ENCODE data around the gene HNRNPDL. TPM values are rescaled to one million over a fixed set of nuclear protein-coding genes. Genes with fewer than 3 reads are reported as not detected.

Gene HNRNPDL
- total and polyA plus RNA-seq, 2 donors (not counting 1 experiment from before 2014, with no cell fraction given), result 296 to 370 TPM

DNA sequence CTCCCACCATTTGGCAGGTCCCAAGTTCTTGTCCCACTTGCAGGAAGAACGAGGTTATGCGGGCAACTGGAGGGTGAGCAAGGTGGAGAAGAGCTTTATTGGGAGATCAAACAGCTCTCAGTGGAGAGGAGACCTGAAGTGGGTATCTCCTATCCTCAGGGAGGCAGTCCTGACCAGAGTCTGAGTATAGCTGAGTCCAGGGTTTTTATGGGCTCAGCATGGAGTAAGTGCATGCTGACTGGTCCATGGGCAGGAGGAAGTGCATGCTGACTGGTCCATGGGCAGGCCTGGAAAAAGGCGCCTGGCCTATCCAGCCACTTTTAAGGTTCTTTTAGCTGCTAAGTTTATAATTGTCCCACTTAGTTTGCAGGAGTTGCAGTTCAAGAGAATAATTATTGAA, 49.0 kb downstream of the HNRNPDL start:
- Mint-ChIP-seq H3K4me3 (no peak overlapping the region), H3K27me3 (no peaks in the 10 kb centered on the region), H3K9me3 (ENCODE audit: insufficient read depth) (peaks cover 3% of the 10 kb centered on the region), H3K27ac (no peak overlapping the region), H3K4me1 (peaks cover 18% of the 10 kb centered on the region)
- peaks cover 0 to 16% (median 6%) of the 10 kb centered on the region in 3 donors for H3K9me3 ChIP-seq (ENCODE audit: control extremely low read depth in 1 of 3, control insufficient read depth in 2 of 3, insufficient read depth in 1 of 3, low read length in 2 of 3)
- TF ChIP-seq, protein P1, sequence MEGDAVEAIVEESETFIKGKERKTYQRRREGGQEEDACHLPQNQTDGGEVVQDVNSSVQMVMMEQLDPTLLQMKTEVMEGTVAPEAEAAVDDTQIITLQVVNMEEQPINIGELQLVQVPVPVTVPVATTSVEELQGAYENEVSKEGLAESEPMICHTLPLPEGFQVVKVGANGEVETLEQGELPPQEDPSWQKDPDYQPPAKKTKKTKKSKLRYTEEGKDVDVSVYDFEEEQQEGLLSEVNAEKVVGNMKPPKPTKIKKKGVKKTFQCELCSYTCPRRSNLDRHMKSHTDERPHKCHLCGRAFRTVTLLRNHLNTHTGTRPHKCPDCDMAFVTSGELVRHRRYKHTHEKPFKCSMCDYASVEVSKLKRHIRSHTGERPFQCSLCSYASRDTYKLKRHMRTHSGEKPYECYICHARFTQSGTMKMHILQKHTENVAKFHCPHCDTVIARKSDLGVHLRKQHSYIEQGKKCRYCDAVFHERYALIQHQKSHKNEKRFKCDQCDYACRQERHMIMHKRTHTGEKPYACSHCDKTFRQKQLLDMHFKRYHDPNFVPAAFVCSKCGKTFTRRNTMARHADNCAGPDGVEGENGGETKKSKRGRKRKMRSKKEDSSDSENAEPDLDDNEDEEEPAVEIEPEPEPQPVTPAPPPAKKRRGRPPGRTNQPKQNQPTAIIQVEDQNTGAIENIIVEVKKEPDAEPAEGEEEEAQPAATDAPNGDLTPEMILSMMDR (IDR thresholded peaks at IDR 0.05), result no peak
- TF ChIP-seq EZH2 (IDR thresholded peaks at IDR 0.05; ENCODE audit: borderline replicate concordance, insufficient read depth, low read depth, low read length, poor library complexity, severe bottlenecking), result no peak
- no peak overlapping the region for H3K9ac ChIP-seq (ENCODE audit: low read length)
- 90% methylated on average over 3 of the region's 3 CpGs for WGBS (ENCODE audit: insufficient coverage)
- POLR2A ChIA-PET, result interaction anchor here (1.0 kb wide), 1 partner anchor 50 kb away, joined by 3 read pairs; no protein-coding TSS in a partner anchor
- H3K36me3 ChIP-seq (replicated peaks in 1 of 2; ENCODE audit: control extremely low read depth in 1 of 2, control insufficient read depth in 1 of 2, extremely low read depth in 1 of 2, insufficient read depth in 2 of 2, low read length in 1 of 2), result no peaks in the 10 kb centered on the region
- peaks cover 10 to 14% of the 10 kb centered on the region in 2 donors for H3K4me1 ChIP-seq (ENCODE audit: control insufficient read depth in 2 of 2, insufficient read depth in 2 of 2, low read length in 2 of 2)
- no peaks in the 10 kb centered on the region for H4K20me1 ChIP-seq (ENCODE audit: control insufficient read depth, insufficient read depth, low read length, poor library complexity, severe bottlenecking)
- intact Hi-C loops (cut with micrococcal nuclease), result no loop called here
- H3K79me2 ChIP-seq (ENCODE audit: control insufficient read depth, insufficient read depth, low read length), result peaks cover 6% of the 10 kb centered on the region
- H2AFZ ChIP-seq (ENCODE audit: insufficient read depth, low read depth, low read length, poor library complexity, severe bottlenecking), result no peak overlapping the region
- no peak for ATAC-seq (ENCODE audit: low read depth)
- no peak overlapping the region for H3K4me3 ChIP-seq (ENCODE audit: control extremely low read depth in 1 of 5, extremely low read depth in 1 of 5, insufficient read depth in 1 of 5, low read depth in 2 of 5, low read length in 4 of 5)
- H3K27me3 ChIP-seq (replicated peaks in 1 of 4; ENCODE audit: control extremely low read depth in 1 of 4, control insufficient read depth in 3 of 4, insufficient read depth in 4 of 4, low read length in 3 of 4), result no peaks in the 10 kb centered on the region
- CTCF ChIA-PET, result interaction anchor here (0.9 to 1.5 kb wide), 3 partner anchors 8 to 48 kb away, joined by 3 to 6 read pairs (median 5); no protein-coding TSS in a partner anchor
- no peak for DNase-seq
- H3K4me2 ChIP-seq (replicated peaks; ENCODE audit: low read depth, low read length, poor library complexity, severe bottlenecking), result no peak overlapping the region
- H3K27ac ChIP-seq (ENCODE audit: low read length in 2 of 2), result no peak overlapping the region

DNA sequence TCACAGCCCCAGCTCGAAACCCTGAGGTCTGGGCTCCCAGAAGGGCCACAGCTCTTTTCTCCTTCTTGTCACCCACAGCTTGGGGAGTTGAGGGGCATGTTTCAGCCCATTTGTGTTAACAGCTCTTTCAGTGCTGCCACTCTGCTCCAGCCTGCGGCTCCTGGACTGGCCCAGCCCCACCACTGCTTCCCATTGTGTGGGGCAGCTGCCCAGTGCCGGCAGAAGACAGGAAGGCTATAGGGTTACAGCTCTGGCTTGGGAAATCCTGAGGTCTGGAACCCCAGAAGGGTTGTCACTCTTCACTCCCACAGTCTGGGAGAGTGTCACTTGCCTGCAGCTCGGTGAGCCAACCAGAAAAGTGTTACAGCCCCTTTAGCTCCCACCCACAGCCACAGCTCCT, 49.4 kb downstream of the HNRNPDL start:
- H3K4me1 Mint-ChIP-seq, result peaks cover 22% of the 10 kb centered on the region
- Histone ChIP-seq H3K27me3 (replicated peaks in 1 of 4; ENCODE audit: control extremely low read depth in 1 of 4, control insufficient read depth in 3 of 4, insufficient read depth in 4 of 4, low read length in 3 of 4) (no peaks in the 10 kb centered on the region), H3K79me2 (ENCODE audit: control insufficient read depth, insufficient read depth, low read length) (peaks cover 10% of the 10 kb centered on the region), H3K9ac (ENCODE audit: low read length) (no peak overlapping the region), H3K36me3 (replicated peaks in 1 of 2; ENCODE audit: control extremely low read depth in 1 of 2, control insufficient read depth in 1 of 2, extremely low read depth in 1 of 2, insufficient read depth in 2 of 2, low read length in 1 of 2) (no peaks in the 10 kb centered on the region), H3K4me1 (ENCODE audit: control insufficient read depth in 2 of 2, insufficient read depth in 2 of 2, low read length in 2 of 2) (peaks cover 14% of the 10 kb centered on the region in 2 donors), H3K4me2 (replicated peaks; ENCODE audit: low read depth, low read length, poor library complexity, severe bottlenecking) (no peak overlapping the region), H3K4me3 (ENCODE audit: control extremely low read depth in 1 of 5, extremely low read depth in 1 of 5, insufficient read depth in 1 of 5, low read depth in 2 of 5, low read length in 4 of 5) (no peak overlapping the region), H3K27ac (ENCODE audit: low read length in 2 of 2) (no peak overlapping the region), H2AFZ (ENCODE audit: insufficient read depth, low read depth, low read length, poor library complexity, severe bottlenecking) (no peak overlapping the region), H3K9me3 (ENCODE audit: control extremely low read depth in 1 of 3, control insufficient read depth in 2 of 3, insufficient read depth in 1 of 3, low read length in 2 of 3) (peaks cover 0 to 16% (median 6%) of the 10 kb centered on the region in 3 donors), H4K20me1 (ENCODE audit: control insufficient read depth, insufficient read depth, low read length, poor library complexity, severe bottlenecking) (no peaks in the 10 kb centered on the region)
- no peaks in the 10 kb centered on the region for H3K27me3 Mint-ChIP-seq
- ChIA-PET CTCF (interaction anchor here (0.9 to 2.3 kb wide), 3 partner anchors 9 to 48 kb away, joined by 3 to 8 read pairs (median 6); no protein-coding TSS in a partner anchor), POLR2A (interaction anchor here (1.0 kb wide), 1 partner anchor 50 kb away, joined by 3 read pairs; no protein-coding TSS in a partner anchor)
- no peak overlapping the region for H3K4me3 Mint-ChIP-seq
- intact Hi-C loops (cut with micrococcal nuclease), result no loop called here
- no peak for DNase-seq
- 96% methylated on average over 4 of the region's 4 CpGs for WGBS (ENCODE audit: insufficient coverage)
- ATAC-seq (ENCODE audit: low read depth), result no peak
- no peak overlapping the region for H3K27ac Mint-ChIP-seq
- peaks cover 2% of the 10 kb centered on the region for H3K9me3 Mint-ChIP-seq (ENCODE audit: insufficient read depth)
- TF ChIP-seq, protein P1 (IDR thresholded peaks at IDR 0.05), result no peak
- no peak for TF ChIP-seq EZH2 (IDR thresholded peaks at IDR 0.05; ENCODE audit: borderline replicate concordance, insufficient read depth, low read depth, low read length, poor library complexity, severe bottlenecking)

All from B cell (primary cell).